NK-92 treated with Interleukin-12 subunit alpha and Interleukin-12 subunit beta, amount 100 ng/mL, for 24 hours (cell line): ENCODE results near the gene KCNQ2.
"Not testable (repeated sequence)": the region's sequence is repeated elsewhere in the genome, so short reads cannot be mapped to it uniquely, and the experiment has no call there.

Experiments
- DNase-seq: peaks from one replicate; lab custom pipeline; 2025; lab: John Stamatoyannopoulos, UW

Gene KCNQ2

DNA sequence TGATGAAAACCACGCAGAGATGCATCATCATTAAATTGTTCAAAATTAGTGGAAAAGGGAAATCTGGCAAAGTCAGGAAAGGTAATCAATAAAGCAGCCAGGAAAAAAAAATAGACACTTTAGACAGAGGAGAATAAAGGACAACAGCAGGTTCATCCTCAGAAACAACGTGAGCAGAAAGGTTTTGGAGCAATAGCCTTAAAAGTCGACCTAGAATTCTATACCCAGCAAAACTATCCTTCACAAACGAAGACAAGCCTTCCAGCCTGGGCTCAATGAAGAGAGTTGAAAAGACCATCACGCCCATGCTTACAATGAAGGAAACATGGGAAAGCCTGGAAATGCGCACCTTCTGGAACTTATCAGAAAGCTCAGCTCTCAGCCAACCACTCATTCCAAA is 86.6 kb downstream of the KCNQ2 start:
- no peak for DNase-seq

- no peak for DNase-seq
Observed at GRCh38 chr20:63384336-63384735, 88.1 kb downstream of the KCNQ2 start.

DNA sequence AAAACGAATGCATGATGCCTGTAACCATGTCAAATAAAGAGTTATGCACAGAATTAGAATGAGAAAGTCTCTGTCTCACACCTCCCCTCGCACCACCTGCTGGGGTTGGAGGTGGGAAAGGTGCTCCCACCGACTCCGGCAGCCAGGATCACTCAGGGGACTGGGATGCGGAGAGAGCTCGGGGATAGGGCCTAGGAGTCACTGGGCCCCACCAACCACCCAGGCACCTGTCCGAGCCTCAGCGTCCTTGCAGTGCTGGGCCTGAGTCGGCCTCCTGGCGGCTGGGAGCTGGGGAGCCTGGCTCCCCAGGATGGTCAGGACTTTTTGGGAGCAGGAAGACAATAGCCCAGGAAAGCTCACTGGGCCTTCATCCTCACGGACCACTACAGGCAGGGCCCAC is 88.9 kb downstream of the KCNQ2 start:
- DNase-seq = no peak

DNA sequence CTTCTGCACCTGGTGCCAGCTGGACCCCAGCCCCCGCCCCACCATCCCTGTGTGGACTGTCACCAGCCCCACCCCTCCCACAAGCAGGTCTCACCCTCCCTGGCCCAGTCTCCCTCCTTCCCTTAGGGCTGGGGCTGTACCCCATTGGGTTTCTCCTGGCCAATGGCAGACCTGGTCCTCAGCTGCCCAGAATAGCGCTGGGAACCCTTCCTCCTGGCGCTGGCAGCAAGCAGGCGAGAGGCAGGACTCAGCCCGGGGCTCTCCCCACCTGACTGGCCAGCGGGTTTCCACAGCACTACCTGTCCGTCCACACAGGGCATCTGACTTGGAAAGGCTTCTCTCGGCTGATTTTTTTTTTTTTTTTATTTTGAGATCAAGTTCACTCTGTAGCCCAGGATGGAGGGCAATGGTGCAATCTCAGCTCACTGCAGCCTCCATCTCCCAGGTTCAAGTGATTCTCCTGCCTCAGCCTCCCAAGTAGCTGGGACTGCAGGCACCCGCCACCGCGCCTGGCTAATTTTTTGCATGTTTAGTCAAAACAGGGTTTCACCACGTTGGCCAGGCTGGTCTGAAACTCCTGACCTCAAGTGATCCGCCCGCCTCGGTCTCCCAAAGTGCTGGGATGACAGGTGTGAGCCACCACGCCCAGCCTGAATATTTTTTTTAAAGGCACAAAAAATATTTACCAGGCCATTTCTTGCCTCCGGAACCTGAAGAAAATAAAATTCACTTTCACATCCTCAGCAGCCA is 89.7 kb downstream of the KCNQ2 start:
- no peak for DNase-seq

GRCh38 chr20:63381781-63382431 is 90.5 kb downstream of the KCNQ2 start:
- no peak for DNase-seq

DNA sequence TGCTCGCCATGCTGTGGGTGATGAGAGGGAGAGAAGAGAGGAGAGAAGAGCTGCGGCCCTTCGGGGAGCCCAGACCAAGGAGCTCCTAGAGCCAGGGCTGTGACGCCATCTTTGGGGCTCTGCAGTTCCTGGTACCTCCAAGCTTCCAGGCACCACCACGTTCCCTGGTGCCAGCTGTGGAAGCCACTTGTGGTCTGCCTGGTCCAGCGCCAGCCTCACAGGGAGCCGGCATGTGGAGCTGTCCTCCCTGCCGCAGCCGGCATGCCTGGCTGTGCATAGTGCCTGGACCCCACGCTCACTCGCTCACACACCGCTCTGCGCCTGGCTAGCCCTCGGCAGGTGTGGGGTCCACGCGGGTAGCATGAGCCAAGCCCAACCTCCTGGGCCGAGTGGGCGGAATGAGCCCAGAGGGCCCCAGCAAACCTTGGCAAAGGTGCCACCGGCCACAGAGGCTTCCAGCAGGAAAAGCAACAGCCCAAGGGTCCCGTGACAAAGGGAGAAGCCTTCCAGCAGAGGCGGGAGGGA is 92.0 kb downstream of the KCNQ2 start:
- DNase-seq = no peak

GRCh38 chr20:63379872-63380271 is 92.6 kb downstream of the KCNQ2 start:
- DNase-seq = not testable (repeated sequence)

GRCh38 chr20:63379296-63379695 is 93.2 kb downstream of the KCNQ2 start:
- no peak for DNase-seq

DNA sequence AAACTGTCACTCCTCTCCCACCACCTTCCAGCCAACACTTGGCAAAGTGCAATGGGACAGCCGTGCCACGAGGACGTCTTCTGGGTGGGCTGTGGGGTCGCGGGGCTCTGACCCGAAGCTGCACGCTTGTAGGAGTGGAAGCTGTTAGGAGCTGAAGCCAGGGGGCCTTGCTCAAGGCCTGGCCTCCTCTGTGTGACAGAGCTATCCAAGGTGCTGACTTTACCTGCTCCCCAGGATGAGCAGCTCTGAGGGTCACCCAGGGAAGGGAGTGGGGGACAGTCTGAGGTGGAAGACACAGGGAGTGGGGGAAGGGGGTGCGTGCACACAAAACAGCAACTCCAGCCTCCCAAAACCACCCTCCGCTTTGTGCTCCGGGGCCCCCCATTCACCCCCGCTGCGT is 93.8 kb downstream of the KCNQ2 start:
- DNase-seq = no peak

GRCh38 chr20:63377951-63378381 is 94.5 kb downstream of the KCNQ2 start:
- DNase-seq = no peak

GRCh38 chr20:63377256-63377941 is 95.1 kb downstream of the KCNQ2 start:
- no peak for DNase-seq

DNA sequence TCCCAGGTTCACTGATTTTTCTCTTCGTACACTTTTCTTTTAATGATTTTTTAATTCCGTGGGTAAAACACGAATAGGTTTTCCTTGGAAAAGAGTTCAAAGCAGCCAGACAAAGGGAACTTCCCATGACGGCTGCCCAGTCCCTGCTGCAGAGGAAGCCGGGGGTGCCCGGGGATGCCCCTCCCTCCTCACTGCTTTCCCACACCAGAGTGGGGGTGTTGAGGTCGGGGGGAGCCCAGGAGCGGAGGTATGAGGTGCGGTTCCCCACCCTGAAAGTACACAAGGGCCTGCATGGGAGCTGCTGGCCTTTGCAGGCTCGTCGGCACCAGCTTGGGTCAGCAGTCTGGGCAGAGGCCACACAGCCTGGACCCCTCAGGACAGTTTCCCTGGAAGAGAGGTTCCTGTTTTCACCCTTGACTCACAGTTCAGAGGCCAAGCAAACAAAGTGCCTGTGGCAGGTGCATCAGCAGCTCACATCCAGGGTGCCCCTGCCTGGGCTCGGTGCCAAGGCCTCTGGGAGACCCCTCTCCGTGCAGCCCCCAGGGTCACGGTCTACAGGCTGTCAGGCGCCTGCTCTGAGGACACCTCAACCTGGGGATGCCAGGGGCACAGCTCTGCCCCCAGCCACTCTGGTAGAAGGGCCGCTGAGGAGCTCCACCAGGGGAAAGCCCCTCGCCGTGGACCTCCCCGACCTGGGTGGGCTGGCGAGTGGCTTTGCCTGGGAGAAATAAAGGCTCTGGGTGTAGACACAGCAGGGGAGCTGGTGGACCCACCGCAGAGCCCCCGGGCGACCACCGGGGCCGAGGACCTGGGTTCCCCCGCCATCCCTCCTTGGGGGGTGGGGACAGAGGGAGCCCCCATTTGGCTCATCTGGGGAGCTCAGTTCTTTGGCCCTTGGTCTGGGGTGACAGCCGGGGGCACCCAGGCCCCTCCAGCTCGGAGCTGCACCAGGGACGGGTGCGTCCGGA is 95.9 kb downstream of the KCNQ2 start:
- no peak for DNase-seq

- no peak for DNase-seq
Observed at GRCh38 chr20:63375438-63375837, 97.0 kb downstream of the KCNQ2 start.

GRCh38 chr20:63374504-63374903 is 98.0 kb downstream of the KCNQ2 start:
- no peak for DNase-seq

DNA sequence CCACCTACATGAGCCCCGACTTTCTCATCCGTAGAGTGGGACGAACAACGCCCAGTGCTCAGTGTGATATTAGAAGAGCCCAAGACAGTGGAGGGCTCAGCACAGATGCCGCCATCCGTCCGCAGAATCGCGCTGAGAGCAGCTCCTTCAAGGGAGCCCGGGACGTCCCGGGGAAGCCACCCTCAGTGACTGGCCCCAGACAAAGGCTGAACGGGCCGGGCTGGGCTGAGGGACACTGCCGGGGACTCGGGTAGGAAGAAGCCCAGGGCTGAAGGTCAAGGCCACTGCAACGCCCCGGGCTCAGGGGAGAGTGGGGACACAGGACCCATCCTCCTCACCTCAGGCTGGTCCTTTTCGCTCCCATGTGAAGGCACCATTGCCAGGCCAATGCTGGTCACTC is 98.5 kb downstream of the KCNQ2 start:
- DNase-seq = no peak

GRCh38 chr20:63372971-63373885 is 99.2 kb downstream of the KCNQ2 start:
- DNase-seq = no peak

GRCh38 chr20:63371291-63371865 is 101.1 kb downstream of the KCNQ2 start:
- no peak for DNase-seq

GRCh38 chr20:63370618-63371187 is 101.8 kb downstream of the KCNQ2 start:
- no peak for DNase-seq

- DNase-seq = no peak
Observed at GRCh38 chr20:63369724-63370617, 102.5 kb downstream of the KCNQ2 start.
